Measurements from ENCODE around the gene TRMT1. TPM values are rescaled to one million over a fixed set of nuclear protein-coding genes. Genes with fewer than 3 reads are reported as not detected.

TRMT1 gene
- total RNA-seq, 1 experiment from 2014 or later: 106 TPM

DNA sequence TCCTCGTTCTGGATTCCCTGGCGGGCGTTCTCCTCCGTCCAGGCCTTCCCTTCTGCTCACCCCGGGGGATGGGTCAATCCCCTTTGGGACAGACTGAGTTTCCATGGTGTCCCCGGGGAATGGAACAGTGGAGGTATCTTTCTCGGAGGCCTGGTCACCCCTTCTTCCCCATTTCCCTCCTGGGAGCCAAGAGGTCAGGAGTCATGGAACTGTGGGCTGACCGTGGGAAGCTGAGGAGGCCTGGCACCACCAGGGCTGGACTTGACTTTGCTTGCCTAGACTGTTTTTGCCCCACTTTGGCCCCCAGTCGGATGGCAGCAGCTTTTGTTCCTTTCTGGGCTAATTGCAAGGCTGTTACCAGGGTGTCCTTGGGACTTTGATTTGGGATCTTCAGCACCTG lies 3.5 kb upstream of the TRMT1 start (continued):
- TF ChIP-seq NR2C2 (CRISPR knock-in tag; IDR thresholded peaks at IDR 0.05) (no peak), CREM (CRISPR knock-in tag; IDR thresholded peaks at IDR 0.05) (no peak), ZNF396 (CRISPR knock-in tag; IDR thresholded peaks at IDR 0.05; ENCODE audit: borderline replicate concordance) (no peak)
- TF ChIP-seq, protein P1, sequence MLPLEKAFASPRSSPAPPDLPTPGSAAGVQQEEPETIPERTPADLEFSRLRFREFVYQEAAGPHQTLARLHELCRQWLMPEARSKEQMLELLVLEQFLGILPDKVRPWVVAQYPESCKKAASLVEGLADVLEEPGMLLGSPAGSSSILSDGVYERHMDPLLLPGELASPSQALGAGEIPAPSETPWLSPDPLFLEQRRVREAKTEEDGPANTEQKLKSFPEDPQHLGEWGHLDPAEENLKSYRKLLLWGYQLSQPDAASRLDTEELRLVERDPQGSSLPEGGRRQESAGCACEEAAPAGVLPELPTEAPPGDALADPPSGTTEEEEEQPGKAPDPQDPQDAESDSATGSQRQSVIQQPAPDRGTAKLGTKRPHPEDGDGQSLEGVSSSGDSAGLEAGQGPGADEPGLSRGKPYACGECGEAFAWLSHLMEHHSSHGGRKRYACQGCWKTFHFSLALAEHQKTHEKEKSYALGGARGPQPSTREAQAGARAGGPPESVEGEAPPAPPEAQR (CRISPR knock-in tag; IDR thresholded peaks at IDR 0.05): no peak

GRCh38 chr19:13119627-13120026 lies 3.1 kb upstream of the TRMT1 start:
- H3K4me1 Mint-ChIP-seq: peaks cover 60% of the 10 kb centered on the region
- ChIA-PET POLR2A (interaction anchor here (2.6 to 3.3 kb wide), 2 partner anchors 31 to 33 kb away, joined by 19 to 30 read pairs; partner anchors contain the start of genes IER2 and STX10), CTCF (interaction anchor here (0.5 to 3.7 kb wide), 8 partner anchors 9 to 76 kb away, joined by 3 to 16 read pairs (median 8); partner anchors contain the start of genes IER2 and STX10)
- TF ChIP-seq RELA (CRISPR knock-in tag; IDR thresholded peaks at IDR 0.05; ENCODE audit: borderline replicate concordance) (no peak), EMX1 (CRISPR knock-in tag; IDR thresholded peaks at IDR 0.05) (no peak), SMAD4 (CRISPR knock-in tag; IDR thresholded peaks at IDR 0.05) (no peak), JUN (CRISPR knock-in tag; IDR thresholded peaks at IDR 0.05) (no peak), GTF2I (CRISPR knock-in tag; conservative IDR thresholded peaks at IDR 0.05) (no peak), ZBTB21 (CRISPR knock-in tag; IDR thresholded peaks at IDR 0.05; ENCODE audit: borderline replicate concordance) (no peak), ESRRA (CRISPR knock-in tag; IDR thresholded peaks at IDR 0.05; ENCODE audit: borderline replicate concordance) (no peak), NFYB (CRISPR knock-in tag; conservative IDR thresholded peaks at IDR 0.05; ENCODE audit: low read depth) (no peak), HMGXB4 (CRISPR knock-in tag; IDR thresholded peaks at IDR 0.05) (no peak), ATF6 (CRISPR knock-in tag; IDR thresholded peaks at IDR 0.05) (no peak), ZNF232 (CRISPR knock-in tag; IDR thresholded peaks at IDR 0.05) (no peak), RORB (CRISPR knock-in tag; IDR thresholded peaks at IDR 0.05) (no peak), E2F5 (CRISPR knock-in tag; IDR thresholded peaks at IDR 0.05) (no peak), TEAD1 (CRISPR knock-in tag; IDR thresholded peaks at IDR 0.05) (no peak), CREM (CRISPR knock-in tag; IDR thresholded peaks at IDR 0.05) (no peak), ELF4 (CRISPR knock-in tag; IDR thresholded peaks at IDR 0.05; ENCODE audit: low read depth) (no peak), GRHL2 (CRISPR knock-in tag; IDR thresholded peaks at IDR 0.05; ENCODE audit: insufficient replicate concordance, severe bottlenecking) (no peak)
- TF ChIP-seq, protein P2, sequence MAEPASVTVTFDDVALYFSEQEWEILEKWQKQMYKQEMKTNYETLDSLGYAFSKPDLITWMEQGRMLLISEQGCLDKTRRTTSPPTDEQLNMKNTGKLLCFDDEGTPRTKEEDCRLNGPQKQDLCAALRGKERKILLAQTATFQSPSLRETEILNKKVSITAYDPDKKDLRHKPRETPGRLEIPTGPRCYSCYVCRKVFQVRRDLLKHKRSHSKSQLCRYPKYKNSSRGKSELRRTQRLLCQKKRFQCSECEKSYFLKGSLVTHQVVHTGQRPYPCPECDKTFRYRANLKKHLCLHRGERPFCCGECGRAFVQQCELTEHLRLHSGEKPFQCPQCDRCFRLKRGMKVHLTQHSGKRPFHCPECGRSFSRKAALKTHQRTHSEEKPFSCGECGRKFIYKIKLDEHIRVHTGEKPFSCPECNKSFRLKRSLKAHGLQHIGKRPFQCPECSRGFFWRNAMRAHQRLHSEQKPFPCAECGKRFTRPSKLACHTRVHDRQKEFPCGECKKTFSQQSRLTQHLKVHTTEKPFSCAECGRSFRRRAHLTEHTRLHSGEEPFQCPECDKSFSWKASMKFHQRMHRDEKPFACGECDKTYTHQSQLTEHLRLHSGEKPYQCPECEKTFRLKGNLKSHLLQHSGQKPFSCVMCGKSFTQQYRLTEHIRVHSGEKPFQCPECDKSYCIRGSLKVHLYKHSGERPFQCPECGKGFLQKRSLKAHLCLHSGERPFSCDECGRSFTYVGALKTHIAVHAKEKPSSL (CRISPR knock-in tag; conservative IDR thresholded peaks at IDR 0.05): no peak
- TF ChIP-seq, protein P3, sequence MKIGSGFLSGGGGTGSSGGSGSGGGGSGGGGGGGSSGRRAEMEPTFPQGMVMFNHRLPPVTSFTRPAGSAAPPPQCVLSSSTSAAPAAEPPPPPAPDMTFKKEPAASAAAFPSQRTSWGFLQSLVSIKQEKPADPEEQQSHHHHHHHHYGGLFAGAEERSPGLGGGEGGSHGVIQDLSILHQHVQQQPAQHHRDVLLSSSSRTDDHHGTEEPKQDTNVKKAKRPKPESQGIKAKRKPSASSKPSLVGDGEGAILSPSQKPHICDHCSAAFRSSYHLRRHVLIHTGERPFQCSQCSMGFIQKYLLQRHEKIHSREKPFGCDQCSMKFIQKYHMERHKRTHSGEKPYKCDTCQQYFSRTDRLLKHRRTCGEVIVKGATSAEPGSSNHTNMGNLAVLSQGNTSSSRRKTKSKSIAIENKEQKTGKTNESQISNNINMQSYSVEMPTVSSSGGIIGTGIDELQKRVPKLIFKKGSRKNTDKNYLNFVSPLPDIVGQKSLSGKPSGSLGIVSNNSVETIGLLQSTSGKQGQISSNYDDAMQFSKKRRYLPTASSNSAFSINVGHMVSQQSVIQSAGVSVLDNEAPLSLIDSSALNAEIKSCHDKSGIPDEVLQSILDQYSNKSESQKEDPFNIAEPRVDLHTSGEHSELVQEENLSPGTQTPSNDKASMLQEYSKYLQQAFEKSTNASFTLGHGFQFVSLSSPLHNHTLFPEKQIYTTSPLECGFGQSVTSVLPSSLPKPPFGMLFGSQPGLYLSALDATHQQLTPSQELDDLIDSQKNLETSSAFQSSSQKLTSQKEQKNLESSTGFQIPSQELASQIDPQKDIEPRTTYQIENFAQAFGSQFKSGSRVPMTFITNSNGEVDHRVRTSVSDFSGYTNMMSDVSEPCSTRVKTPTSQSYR (CRISPR knock-in tag; IDR thresholded peaks at IDR 0.05): no peak
- TF ChIP-seq, protein P4, sequence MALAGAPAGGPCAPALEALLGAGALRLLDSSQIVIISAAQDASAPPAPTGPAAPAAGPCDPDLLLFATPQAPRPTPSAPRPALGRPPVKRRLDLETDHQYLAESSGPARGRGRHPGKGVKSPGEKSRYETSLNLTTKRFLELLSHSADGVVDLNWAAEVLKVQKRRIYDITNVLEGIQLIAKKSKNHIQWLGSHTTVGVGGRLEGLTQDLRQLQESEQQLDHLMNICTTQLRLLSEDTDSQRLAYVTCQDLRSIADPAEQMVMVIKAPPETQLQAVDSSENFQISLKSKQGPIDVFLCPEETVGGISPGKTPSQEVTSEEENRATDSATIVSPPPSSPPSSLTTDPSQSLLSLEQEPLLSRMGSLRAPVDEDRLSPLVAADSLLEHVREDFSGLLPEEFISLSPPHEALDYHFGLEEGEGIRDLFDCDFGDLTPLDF (CRISPR knock-in tag; IDR thresholded peaks at IDR 0.05): no peak
- H3K27ac Mint-ChIP-seq: peak overlapping the region; percentile 92
- H3K36me3 Mint-ChIP-seq: peaks cover 7% of the 10 kb centered on the region; the same call in 1 of the 2 replicates
- H3K27me3 Mint-ChIP-seq (ENCODE audit: low read depth): no peaks in the 10 kb centered on the region; the same call in 1 of the 2 replicates
- no peak for ATAC-seq
- peak overlapping the region; percentile 77 for H3K4me3 Mint-ChIP-seq
- no peak for DNase-seq (ENCODE audit: low spot score)
- H3K9me3 Mint-ChIP-seq: no peaks in the 10 kb centered on the region

Data from WTC11 (cell line).